Astrocyte of the cerebellum (primary cell): ENCODE measurements around the gene CC2D2A.

Source experiments
- DNase-seq: peaks from one replicate; pipeline ENCODE4 v3.0.0-alpha.2; 2011; ENCODE audit warnings: low read depth
- H3K4me3 ChIP-seq: 2 replicates; pipeline ENCODE4 v1.5.1; 2011; ENCODE audit warnings: mild to moderate bottlenecking, low read depth, low read length, moderate library complexity
- CTCF ChIP-seq: IDR thresholded peaks from 2 replicates; pipeline ENCODE4 v1.5.1; 2012; ENCODE audit warnings: low read length, low read depth, moderate library complexity, mild to moderate bottlenecking; ENCODE audit errors: missing control alignments
- in situ Hi-C: cut with HindIII; loops from 2 replicates; pipeline ENCODE4 v1.10.0; 2017; ENCODE audit warnings: low sequenced_read_pairs

CC2D2A gene

GRCh38 chr4:15536552-15537499, 67.1 kb downstream of the CC2D2A start:
- in situ Hi-C loops, result no loop called here

DNA sequence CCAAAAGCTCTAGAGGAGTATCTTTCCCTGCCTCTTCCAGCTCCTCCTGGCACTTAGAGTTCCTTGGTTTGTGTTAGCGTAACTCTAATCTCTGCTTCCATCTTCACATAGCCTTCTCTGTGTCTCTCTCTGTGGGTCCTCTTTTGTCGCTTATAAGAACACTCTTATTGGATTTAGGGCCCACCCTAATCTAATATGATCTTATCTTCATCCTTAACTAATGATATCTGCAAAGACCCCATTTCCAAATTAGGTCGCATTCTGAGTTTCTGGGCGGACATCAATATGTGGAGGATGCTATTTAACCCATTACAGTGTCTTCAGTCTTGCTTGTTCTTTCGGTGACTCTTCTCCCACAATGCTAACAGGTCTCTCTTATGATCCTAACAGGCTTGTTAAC, 72.3 kb downstream of the CC2D2A start:
- no peak for TF ChIP-seq CTCF
- no peak overlapping the region for H3K4me3 ChIP-seq
- DNase-seq, result no peak
- in situ Hi-C loops, result no loop called here

More at GRCh38 chr4:15536552-15537499, 67.1 kb downstream of the CC2D2A start:
- TF ChIP-seq CTCF, result no peak
- H3K4me3 ChIP-seq, result no peak overlapping the region
- no peak for DNase-seq

DNA sequence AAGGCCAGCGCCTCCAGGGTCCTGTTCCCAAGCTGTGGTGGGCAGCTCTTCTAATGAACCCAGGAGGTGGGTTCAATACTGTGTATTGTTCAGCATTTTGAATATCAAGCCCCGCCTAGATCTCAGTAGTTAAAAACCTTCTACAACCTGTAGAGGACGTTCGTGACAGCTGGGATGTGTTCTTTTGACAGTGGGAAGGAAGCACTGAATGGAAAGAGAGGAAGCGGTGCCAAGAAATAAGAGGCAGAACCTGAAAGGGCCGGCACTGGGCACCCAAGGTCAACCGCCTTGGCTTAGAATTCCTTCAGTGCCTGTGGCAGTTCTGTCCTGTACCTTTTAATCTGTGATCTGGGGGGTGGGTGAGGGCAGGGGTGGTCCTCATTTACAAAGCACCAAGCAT, 73.1 kb downstream of the CC2D2A start:
- no peak for DNase-seq
- in situ Hi-C loops, result no loop called here
- TF ChIP-seq CTCF, result no peak
- no peak overlapping the region for H3K4me3 ChIP-seq

DNA sequence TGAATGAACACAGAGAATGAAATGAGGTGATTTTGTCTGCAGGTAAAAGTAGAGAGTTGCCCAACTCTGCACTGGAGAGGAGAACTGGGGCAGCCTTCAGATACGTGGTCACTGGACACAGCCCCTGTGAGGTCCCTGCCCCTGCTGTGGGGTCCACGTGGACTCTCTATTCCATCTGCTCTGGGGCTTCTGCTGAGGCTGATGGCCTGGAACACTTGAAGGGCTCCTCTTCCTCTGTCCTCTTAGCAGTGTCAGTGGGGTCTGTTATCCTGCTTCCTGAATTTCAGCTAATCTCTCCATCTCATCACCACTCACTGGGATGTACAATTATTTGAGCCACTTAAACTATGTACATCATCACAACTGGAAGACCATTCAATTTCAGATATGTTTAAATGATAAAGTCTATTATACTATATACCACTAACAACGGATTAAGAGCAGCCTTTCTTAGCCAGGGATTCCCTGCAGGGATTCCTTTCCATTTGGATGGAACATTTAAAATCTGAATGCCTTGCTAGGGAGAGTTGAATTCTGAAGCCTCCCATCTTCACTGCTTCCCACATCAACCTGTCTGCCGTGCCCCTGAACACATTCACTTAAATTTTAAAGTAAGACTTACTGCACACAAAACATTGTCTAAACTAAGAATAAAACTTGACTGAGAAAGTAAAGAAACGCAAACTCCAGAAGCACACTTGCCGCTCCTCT, 74.0 kb downstream of the CC2D2A start:
- H3K4me3 ChIP-seq, result no peak overlapping the region
- no peak for DNase-seq
- in situ Hi-C loops, result no loop called here
- TF ChIP-seq CTCF, result no peak

DNA sequence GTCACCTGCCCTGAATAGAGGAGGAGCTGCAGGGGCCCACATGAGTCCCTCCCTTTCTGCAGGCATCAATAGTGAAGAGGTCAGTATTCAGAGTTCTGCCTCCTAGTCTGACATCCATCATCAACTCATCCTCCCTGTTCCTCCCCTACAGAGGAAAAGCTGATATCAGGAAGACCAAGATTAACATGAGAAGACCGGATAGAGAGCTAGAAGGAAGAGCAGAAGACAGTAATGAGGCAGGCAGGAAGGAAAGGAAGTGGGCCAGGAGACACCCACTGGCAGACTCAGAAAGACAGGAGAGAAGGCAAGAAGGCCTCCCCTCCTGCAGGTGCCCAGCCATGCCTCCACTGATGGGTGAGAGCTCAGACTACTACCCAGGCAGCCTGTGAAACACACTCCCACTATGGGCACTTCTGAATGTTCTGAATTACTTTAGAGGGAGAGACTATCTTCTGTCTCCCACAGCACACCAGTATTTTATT, 74.6 kb downstream of the CC2D2A start:
- in situ Hi-C loops, result no loop called here
- no peak overlapping the region for H3K4me3 ChIP-seq
- DNase-seq, result no peak
- no peak for TF ChIP-seq CTCF

GRCh38 chr4:15545371-15545770, 75.7 kb downstream of the CC2D2A start:
- no peak for DNase-seq
- in situ Hi-C loops, result no loop called here
- no peak for TF ChIP-seq CTCF
- no peak overlapping the region for H3K4me3 ChIP-seq
